ENCODE measurements around the gene SYT9. TPM values are rescaled to one million over a fixed set of nuclear protein-coding genes. Genes with fewer than 3 reads are reported as not detected.

Gene SYT9
- total RNA-seq, 1 donor from 2014 or later, result 0.07 TPM

- no peak overlapping the region for H3K4me3 Mint-ChIP-seq (ENCODE audit: unreplicated experiment)
- H3K36me3 Mint-ChIP-seq (ENCODE audit: low read depth), result no peaks in the 10 kb centered on the region
- H3K27me3 Mint-ChIP-seq (ENCODE audit: low read depth), result peaks cover 43% of the 10 kb centered on the region
- no peak for TF ChIP-seq CTCF (IDR thresholded peaks at IDR 0.05)
- no peaks in the 10 kb centered on the region for H3K9me3 Mint-ChIP-seq (ENCODE audit: low read depth)
- H3K4me1 Mint-ChIP-seq (ENCODE audit: low read depth), result peaks cover 2% of the 10 kb centered on the region
- no peak for DNase-seq (ENCODE audit: low spot score)
- no peak overlapping the region for H3K27ac Mint-ChIP-seq (ENCODE audit: unreplicated experiment)
These were observed 5.2 kb downstream of the SYT9 start for GRCh38 chr11:7256943-7257342.

DNA sequence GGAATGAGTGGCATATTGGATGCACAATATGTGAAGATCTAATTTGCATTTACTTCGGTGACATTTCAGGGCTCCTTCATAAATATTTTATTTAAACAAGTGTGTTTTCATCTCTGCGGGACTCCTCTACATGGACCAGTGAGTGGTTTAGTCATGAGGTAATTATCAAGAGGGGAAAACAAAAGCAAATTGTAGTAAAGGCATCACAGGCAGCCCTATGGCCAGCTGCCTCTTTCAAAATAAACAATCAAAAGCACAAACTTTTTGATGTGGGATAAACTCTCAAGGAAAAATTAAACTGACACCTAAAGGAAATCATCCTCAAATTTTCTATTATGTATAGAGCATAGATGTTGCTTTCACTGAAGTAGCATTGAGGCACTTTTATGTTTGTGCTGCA lies 6.0 kb downstream of the SYT9 start:
- TF ChIP-seq CTCF (IDR thresholded peaks at IDR 0.05), result no peak
- Mint-ChIP-seq H3K27me3 (ENCODE audit: low read depth) (peaks cover 40% of the 10 kb centered on the region), H3K9me3 (ENCODE audit: low read depth) (no peaks in the 10 kb centered on the region), H3K27ac (ENCODE audit: unreplicated experiment) (no peak overlapping the region), H3K36me3 (ENCODE audit: low read depth) (no peaks in the 10 kb centered on the region), H3K4me1 (ENCODE audit: low read depth) (no peaks in the 10 kb centered on the region), H3K4me3 (ENCODE audit: unreplicated experiment) (no peak overlapping the region)
- DNase-seq (ENCODE audit: low spot score), result no peak

DNA sequence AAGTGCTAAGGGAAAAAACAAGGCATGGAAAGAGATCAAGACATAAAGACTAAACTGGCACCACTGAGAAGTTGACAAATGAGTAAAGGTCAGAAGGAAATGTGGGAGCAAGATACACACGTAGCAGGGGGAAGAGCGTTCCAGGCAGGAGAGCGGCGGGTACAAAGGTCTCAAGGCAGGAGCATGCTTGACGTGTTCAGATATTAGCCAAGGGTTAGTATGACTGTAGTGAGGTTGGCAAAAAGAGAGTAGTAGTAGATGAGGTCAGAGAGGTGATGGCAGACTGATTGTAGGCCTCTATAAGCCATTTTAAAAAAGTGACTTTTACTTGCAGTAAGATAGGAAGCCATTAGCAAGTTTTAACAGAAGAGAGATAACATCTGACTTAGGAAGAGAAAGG lies 9.9 kb downstream of the SYT9 start:
- no peak overlapping the region for H3K27ac Mint-ChIP-seq (ENCODE audit: unreplicated experiment)

DNA sequence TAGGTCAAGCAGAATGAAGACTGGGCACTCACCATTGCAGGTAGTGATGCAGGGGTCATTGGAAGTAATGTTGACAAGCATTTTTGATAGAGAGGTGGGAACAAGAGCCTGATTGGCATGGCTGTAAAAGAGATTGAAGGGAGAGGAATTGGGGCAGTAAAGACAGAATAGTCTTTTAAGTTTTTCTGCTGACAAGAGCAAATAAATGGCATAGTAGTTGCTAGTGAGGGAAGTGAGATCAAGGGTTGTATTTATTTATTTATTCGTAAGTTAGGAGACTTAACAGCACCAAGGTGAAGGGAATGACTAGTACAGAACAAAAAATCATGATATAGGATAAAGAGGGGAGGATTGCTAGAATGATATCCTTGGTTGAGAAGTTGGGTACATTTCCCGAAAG lies 11.0 kb downstream of the SYT9 start:
- no peak overlapping the region for H3K27ac Mint-ChIP-seq (ENCODE audit: unreplicated experiment)
- H3K4me3 Mint-ChIP-seq (ENCODE audit: unreplicated experiment), result no peak overlapping the region
- no peaks in the 10 kb centered on the region for H3K4me1 Mint-ChIP-seq (ENCODE audit: low read depth)
- H3K9me3 Mint-ChIP-seq (ENCODE audit: low read depth), result no peaks in the 10 kb centered on the region
- no peak for TF ChIP-seq CTCF (IDR thresholded peaks at IDR 0.05)
- peaks cover 11% of the 10 kb centered on the region for H3K27me3 Mint-ChIP-seq (ENCODE audit: low read depth)
- no peak for DNase-seq (ENCODE audit: low spot score)
- no peaks in the 10 kb centered on the region for H3K36me3 Mint-ChIP-seq (ENCODE audit: low read depth)

More for the DNA sequence above, 9.9 kb downstream of the SYT9 start:
- peaks cover 14% of the 10 kb centered on the region for H3K27me3 Mint-ChIP-seq (ENCODE audit: low read depth)
- no peak for DNase-seq (ENCODE audit: low spot score)
- no peak for TF ChIP-seq CTCF (IDR thresholded peaks at IDR 0.05)
- H3K9me3 Mint-ChIP-seq (ENCODE audit: low read depth), result no peaks in the 10 kb centered on the region
- H3K4me3 Mint-ChIP-seq (ENCODE audit: unreplicated experiment), result no peak overlapping the region
- H3K4me1 Mint-ChIP-seq (ENCODE audit: low read depth), result no peaks in the 10 kb centered on the region
- H3K36me3 Mint-ChIP-seq (ENCODE audit: low read depth), result no peaks in the 10 kb centered on the region

DNA sequence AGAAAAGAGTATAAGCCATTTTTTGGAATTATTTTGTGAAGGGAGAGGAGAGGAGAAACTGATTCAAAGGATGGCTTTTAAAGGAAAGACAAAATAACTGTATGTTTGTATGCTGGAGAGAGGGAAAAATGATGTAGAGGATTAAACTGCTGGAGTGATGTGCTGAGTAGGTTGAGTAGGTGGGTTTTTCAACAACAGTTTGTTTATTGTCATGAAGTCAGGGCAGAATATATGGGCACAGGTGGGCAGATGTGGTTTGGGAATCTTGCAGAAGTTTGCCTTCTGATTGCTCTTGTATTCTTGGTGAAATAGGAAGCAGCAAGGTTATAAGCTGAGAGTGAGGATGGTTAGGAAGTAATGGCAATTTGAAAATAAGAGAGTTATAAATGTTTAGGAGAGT lies 12.1 kb downstream of the SYT9 start:
- no peak for TF ChIP-seq CTCF (IDR thresholded peaks at IDR 0.05)
- Mint-ChIP-seq H3K9me3 (ENCODE audit: low read depth) (no peaks in the 10 kb centered on the region), H3K27me3 (ENCODE audit: low read depth) (peaks cover 7% of the 10 kb centered on the region), H3K36me3 (ENCODE audit: low read depth) (no peaks in the 10 kb centered on the region), H3K4me1 (ENCODE audit: low read depth) (no peaks in the 10 kb centered on the region), H3K4me3 (ENCODE audit: unreplicated experiment) (no peak overlapping the region), H3K27ac (ENCODE audit: unreplicated experiment) (no peak overlapping the region)
- no peak for DNase-seq (ENCODE audit: low spot score)
